Stimulated activated CD4-positive, alpha-beta T cell treated with anti-CD3 and anti-CD28 coated beads, Interleukin-12 subunit alpha, Interleukin-12 subunit beta, amount 100 ng/mL, for 48 hours (primary cell): ENCODE results near the gene XRRA1.
A peak's percentile ranks its signal among the peaks of the same experiment; 100 is the strongest.
"Not testable (repeated sequence)": the region's sequence is repeated elsewhere in the genome, so short reads cannot be mapped to it uniquely, and the experiment has no call there.

Experiments used
- DNase-seq, 3 donors: peaks; one replicate each; pipeline ENCODE4 v3.0.0-alpha.2; 2020; ENCODE audit warnings: low read depth in 2 of 3, low spot score in 1 of 3

Gene XRRA1

DNA sequence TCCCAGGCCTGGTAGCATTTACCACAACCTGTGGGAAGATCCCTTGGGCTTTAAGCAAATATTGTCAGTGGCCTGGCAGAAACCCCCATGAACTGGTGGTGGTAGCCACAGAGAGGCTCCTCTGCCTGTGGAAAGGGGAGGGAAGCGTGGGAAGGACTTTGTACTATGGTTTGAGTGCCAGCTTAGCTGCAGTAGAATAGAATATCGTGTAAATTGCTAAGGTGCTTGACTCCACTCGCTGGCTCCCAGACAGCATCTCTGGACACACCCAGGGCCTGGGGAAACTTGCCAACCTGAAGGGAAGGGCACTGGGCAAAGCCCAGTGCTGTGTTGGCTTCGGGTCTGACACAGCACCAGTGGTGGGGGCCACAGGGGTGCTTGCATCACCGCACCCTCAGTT is 52.6 kb downstream of the XRRA1 start:
- DNase-seq: no peak

DNA sequence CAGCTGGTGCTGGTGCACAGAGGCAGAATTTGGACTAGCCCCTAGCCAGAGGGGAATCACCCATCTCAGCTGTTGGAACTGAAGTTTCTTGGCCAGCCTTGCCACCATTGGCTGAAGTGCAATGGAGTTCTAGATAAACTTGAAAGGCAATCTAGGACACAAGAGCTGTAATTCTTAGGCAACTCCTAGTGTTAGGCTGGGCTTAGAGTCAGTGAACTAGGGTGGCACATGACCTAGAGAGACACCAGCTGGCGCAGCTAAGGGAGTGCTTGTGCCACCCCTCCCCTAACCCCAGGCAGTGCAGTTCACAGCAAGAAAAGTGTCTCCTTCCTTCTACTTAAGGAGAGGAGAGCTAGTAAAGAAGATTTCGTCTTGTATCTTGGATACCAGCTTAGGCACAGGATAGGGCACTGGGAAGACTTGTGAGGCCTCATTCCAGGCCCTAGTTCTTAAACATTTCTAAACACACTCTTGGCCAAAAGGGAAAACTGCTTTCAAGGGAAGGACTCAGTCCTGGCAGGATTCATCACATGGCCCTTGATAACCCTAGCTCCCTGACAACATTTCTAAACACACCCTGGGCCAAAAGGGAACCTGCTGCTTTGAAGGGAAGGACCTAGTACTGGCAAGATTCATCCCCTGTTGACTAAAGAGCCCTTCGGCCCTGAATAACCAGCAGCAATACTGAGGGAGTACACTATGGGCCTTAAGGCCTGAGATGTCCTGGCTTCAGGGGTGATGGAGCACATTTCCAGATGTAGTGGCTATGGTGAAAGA is 53.4 kb downstream of the XRRA1 start:
- no peak for DNase-seq

DNA sequence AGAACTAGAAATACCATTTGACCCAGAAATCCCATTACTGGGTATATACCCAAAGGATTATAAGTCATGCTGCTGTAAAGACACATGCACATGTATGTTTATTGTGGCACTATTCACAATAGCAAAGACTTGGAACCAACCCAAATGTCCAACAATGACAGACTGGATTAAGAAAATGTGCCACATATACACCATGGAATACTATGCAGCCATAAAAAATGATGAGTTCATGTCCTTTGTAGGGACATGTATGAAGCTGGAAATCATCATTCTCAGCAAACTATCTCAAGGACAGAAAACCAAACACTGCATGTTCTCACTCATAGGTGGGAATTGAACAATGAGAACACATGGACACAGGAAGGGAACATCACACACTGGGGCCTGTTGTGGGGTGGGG is 55.9 kb downstream of the XRRA1 start:
- not testable (repeated sequence) for DNase-seq

DNA sequence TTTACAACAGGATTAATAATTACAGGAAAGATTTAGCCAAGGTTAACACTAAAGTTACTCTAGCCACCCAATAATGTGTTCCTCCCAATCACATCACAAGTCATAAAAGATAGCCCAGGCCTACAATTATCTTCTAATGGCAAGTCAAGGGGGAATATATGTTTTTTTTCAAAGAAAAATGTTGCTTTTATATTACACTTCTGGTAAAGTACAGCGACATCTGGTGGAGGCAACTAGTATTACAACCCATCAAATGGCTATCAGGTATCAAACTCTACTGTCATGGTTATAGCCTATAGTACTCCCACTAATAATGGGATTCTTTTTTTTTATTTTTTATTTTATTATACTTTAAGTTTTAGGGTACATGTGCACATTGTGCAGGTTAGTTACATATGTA is 71.8 kb downstream of the XRRA1 start:
- DNase-seq: peak in 1 of 3 donors; percentile 8

DNA sequence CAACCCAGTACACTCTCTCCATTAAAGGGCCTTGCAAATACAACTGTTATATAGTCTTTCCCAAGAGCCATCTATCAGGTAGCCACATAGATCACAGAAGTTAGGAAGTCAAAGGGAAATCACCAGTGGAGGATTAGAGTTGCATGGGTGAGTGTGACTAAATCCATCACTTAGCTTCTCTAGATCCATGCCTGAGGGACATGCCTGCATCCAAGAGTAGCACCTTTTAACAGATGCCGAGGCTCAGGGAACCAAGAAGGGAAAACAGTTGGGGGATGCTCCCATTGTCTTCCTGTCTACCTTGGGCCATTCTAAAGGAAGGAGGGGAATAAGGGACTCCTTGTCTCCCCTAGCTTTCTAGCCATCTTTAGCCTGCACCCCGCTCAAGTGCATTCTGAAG is 77.9 kb downstream of the XRRA1 start:
- no peak for DNase-seq

DNA sequence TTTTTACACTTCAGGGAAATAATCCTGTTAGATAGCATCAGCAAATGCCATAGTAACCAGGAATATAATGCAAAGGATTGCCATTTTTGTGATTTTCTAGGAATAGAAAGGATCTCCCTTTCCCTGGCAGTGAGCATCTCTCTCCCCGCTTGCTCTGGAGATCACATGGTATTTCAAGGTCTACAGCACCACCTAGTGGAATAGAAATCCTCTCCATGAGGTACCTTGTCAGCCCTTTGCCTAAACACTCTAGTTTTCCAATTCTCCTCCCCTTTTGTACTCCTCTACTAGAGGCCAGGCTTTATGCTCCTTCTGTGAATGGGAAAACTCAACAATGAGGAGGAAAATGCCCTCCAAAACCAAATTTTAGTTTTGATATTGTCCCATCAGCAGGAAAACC is 78.4 kb downstream of the XRRA1 start:
- no peak for DNase-seq

DNA sequence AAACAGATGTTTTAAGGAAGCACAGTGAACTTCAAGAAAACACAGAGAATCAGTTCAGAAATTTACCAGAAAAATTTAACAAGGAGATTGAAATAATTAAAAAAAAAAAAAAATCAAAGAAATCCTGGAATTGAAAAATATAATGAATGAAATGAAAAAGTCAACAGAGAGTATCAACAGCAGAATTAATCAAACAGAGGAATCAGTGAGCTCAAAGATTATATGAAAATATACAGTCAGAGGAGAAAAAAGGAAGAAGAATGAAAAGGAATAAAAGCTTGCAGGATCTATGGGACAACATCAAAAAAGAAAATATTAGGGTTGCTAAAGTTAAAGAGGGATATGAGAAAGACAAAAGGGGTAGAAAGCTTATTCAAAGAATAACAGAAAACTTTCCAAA is 82.3 kb downstream of the XRRA1 start:
- DNase-seq: no peak

DNA sequence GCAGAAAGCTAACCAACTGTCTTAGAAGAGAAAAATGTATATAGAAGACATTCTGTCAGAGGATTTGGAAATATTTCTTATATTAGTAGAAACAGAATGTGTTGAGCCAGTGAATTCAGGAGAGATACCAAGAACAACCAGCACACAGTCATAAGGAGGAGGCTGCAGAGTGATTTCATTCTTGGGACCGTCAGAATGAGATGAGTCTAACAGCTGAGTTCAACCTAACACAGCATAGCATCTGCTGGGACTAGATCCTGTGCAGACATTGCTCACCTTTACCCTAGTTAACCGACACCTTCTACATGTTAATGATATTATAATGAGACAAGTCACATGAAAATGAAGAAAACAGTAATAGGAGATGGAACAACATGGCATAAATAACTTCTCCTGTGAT is 85.5 kb downstream of the XRRA1 start:
- DNase-seq: no peak

DNA sequence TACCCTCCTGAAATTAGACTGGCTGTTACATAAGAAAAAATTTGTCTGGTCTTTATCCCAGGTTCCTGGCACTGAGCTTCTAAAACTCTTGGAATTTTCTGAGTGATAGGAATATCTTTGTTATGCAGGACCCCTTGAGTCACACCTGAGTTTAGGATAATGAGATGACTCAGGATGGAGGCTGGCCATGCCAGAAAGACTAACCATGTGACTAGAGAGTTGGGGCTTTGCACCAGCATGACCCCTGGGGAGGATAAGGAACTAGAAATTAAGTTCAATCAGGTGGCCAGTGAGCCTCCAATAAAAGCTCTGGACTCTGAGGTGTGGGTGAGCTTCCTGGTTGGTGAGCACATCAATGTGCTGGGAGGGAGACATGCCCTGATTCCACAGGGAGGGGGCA is 88.1 kb downstream of the XRRA1 start:
- no peak for DNase-seq

DNA sequence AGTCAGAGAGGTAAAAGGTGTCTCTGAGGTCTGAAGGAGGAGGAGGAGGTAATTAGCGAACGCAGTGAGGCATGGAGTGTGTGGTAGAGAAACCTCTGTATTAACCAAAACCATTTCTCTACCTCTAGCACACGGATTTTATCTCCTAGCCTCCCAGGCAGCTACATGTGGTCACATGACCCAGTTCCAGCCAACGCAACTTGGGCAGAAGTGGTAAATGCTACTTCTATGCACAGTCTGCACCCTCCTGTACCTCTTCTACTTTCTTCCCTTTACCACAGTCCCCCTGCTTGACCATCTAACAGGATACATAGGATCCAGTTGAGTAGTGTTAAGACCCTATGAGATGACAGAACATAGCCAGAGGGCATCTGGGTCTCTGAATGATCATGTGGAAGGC is 95.7 kb downstream of the XRRA1 start:
- no peak for DNase-seq

DNA sequence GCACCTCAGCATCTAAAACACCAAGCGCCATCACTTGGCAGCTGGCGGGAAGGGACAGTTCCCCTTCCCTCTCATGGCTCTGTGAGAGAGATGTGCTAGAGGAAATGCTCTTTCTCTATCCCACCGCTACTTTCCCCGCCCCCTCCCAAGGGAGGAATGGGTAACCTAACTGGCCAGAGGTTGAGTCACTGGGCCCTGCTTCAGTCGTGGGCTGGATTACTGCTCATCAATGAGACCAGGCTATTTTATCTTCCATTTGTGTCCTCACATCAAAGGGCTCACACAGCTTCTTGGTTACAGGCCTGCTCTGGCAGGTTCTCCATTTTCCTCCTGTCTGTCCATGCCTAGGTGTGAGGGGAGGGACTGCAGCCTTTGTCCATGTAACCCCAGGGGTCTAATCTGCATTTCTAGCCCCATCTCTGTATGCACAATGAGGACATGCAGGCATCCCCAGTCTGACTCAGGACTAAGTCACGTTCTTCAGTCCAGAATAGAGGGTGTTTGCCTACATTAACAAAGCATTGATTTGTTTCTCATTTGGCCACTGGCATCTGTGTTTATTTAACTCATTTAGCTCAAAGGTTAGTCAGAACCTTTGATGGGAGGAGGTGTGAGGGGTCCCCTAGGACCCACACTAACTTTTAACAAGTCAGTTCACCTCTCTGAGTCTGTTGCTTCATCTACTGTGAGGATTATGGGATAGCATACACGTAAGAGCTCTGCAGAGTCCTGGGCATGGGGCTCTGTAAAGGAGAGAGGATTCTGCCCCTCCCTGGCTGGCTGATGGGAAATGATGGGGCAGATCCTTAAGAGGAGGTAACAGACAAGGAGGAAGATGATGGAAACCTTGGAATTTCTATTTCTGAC is 99.1 kb downstream of the XRRA1 start:
- no peak for DNase-seq

DNA sequence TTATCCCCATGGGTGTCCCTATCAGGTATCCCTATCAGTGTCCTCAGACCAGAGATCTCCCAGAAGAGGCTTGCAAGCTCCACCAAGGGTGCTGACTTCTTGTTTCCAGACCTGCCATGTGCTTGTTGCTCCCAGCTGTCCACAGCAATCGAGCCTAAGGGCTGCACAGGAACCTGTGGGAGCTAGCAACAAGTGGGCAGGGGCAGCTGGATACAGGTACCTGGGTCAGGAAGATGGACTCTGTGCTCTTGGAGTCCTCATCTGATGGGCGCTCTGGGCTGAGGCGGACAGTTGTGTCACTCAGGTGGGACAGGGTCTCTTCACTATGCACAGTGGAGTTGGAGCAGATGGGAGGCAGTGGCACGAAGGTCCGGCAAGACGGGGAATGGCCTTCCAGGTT is 101.0 kb downstream of the XRRA1 start:
- no peak for DNase-seq

DNA sequence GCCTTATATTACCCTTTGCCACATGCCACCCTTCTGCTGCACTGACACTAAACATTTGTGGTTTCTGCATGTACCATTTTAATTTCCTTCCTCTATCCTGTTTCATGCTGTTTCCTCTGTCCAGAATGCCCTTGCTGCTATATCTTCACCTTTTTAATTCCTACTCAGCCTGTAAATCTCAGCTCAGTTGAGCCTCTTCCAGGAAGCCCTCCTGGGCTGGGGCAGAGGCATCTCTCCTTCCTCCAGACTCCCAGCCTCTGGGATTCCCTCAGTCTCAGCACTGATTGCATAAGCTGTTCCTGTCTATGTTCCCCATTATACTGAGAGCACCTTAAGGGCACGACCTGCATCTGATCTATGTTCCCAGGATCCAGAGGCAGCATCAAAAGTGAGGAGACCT is 101.5 kb downstream of the XRRA1 start:
- no peak for DNase-seq

DNA sequence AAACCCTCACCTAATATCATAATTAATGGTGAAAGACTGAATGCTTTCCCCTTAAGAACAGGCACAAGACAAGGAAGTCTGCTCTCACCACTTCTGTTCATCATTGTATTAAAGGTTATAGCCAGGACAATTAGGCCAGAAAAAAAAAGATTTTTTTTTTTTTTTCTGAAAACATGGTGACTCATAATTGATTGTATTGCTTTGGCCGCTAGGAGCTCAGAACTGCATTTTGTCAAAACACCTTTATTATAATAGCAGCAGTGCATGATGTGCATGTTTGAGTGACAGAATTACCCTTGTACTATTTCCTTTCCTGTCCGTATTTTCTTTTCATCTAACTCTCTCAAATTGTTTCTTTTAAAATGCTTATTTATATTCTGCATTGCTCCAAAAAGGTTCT is 102.1 kb downstream of the XRRA1 start:
- no peak for DNase-seq

DNA sequence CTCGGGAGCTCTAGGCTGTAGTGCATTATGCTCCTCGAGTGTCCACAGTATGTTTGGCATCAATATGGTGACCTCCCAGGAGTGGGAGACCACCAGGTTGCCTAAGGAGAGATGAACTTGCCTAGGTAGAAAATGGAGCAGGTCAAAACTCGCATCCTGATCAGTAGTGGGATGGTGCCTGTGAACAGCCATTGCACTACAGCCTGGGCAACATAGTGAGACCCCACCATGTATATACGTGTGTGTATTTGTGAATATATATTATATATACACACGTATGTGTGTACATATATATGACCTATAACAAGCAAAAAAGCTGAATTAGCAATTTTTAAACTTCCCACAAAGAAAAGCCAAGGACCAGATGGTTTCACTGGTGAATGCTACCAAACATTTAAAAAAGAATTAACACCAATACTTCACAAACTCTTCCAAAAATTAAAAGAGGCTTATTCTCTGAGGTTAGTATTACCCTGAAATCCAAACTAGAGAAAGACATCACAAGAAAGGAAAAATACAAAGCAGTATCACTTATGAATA is 102.8 kb downstream of the XRRA1 start:
- no peak for DNase-seq

DNA sequence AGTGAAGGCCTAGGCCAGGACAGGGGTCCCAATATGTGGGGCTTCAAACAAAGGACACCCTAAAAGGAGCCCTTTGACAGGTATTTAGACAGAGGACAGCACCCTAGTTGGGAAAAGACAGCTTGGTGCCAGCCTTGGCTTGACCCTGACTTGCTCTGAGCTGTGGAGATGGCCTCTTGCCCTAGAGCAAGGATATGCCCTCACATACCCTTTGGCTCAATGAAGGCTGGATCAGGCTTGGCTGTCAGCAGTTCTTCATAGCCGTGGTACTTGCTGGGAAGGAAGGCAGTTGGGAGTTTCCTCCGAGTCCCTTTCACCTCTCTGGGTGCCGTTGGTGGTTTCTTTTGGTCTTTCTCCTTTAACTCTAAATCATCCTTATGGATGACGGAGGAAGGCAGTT is 104.0 kb downstream of the XRRA1 start:
- DNase-seq: no peak

DNA sequence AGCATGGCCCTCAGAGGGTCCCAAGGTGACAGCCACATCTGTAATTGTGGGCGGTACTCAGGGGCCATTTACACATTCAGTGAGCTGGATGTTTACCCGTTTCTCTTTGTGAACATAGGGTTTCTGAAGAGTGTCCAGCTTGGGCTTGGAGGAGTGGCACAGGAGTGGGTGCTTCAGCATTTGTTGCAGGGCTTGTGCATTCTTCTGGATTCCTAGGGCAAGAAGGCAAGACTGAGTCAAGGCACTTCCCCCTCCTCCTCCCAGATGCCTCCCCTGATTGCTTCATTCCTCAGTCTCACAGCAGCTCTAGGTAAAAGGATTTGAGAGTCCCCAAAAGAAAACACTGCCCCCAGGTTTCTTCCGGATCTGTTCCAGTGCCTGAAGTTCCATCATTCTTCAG is 104.8 kb downstream of the XRRA1 start:
- no peak for DNase-seq

DNA sequence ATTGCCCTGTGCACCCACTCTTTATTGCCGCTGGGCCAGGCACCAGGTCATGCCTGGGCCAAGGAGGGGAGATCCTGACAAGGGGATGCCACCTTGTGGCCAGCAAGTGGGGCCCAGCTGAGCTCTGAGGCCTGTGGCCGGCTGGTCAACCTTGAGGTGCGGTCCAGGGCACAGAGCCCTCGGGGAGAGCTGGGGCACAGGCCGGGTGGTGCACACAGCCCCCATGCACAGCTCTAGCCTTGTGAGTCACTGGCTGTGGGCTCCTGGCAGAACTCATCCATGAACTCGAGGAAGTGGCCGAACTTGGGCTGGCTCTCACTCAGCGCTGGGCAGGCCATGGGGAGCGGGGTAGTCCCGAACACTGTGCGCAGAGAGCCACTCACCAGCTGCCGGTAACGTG is 105.9 kb downstream of the XRRA1 start:
- DNase-seq: no peak

DNA sequence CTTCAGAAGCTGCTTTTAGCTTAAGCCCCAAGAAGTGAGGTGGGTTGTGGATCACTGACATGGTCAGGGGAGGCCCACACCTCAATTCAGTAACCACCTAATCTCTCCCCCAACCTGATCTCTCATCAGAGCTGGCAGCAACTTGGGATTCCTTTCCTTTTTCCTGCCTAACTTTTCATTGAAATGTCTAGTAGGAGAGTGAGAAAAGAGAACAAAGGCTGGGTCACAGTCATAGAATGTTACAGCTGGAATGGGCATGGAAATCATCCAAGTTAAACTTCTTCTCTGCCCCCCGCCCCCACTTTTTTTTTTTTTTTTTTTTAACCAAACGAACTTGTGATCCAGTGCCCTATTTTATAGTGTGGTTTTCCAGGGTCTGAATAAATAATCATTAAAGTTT is 108.4 kb downstream of the XRRA1 start:
- DNase-seq: no peak

DNA sequence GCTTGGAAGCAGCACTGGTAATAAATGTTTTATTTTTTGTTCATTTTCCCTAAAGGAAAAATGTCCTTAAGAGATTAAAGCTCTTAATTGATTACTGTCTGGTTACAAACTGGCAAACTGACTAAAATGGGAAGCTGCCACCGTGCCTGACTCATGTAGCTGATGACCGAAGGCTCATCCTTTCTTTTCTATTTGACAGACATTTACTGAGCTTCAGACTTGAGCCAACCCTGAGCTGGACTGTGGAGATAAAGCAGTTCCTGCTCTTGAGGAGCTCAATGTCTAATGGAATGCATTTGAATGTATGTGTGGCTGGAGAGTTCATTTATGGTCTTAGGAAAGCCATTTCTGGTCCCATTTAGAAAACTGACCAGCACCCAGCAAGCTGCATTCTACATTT is 108.9 kb downstream of the XRRA1 start:
- DNase-seq: no peak

DNA sequence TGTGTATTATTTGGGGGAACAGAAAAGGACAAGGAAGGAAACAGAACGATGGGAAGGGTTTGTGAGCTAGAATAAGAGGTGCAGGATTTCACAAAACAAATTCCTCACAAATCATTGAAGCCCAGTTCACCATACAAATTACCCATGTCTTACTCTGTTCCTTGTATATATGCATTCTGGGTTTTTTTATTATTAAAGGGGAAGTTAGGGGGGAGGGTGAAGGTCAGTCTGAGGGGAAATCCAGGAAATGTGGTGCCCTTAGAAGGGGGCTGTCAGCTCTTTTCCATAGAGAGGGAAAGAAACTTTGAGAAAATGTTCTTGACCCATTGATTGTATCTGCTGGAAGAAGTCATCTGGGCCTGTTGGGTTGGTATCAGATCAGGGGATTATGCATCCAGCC is 109.4 kb downstream of the XRRA1 start:
- no peak for DNase-seq

DNA sequence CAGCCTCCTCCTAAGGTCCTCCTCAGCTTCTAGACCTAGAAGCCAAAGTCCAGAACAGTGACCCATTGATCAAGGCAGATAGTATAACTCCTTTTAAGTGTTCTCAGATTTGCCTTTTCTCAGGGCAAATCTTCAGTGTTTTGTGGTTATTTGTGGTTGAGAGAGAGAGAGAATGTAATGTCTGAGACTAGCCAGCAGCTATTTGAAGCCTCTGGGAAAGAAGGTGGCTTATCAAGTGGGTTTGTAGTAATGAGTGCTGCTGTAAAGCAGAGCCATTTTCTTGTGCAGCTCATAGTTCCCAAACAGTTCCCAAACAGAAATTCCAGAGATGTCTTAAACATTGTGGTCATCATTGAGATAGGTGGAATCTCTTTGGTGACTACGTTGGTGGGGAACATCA is 110.7 kb downstream of the XRRA1 start:
- no peak for DNase-seq
